DOHH2 (cell line): ENCODE data around the gene ACSF3.

ENCODE experiments used
- H3F3A ChIP-seq: fragments of 200-600 bp; sonication (generic), shearing (Covaris generic); 2 replicates; pipeline ENCODE4 v1.6.0; 2016; ENCODE audit warnings: antibody characterized with exemption, mild to moderate bottlenecking; ENCODE audit not compliant: control insufficient read depth, insufficient read depth
- H3K27ac ChIP-seq: fragments of 200-600 bp; sonication (generic); 2 replicates; pipeline ENCODE4 v1.5.1; 2014; ENCODE audit warnings: low read depth, mild to moderate bottlenecking, low read length, moderate library complexity
- H3K27me3 ChIP-seq: fragments of 200-600 bp; sonication (generic); 2 replicates; pipeline ENCODE4 v1.6.1; 2014; ENCODE audit warnings: mild to moderate bottlenecking, low read length, mixed read lengths; ENCODE audit not compliant: control insufficient read depth
- H3K36me3 ChIP-seq: fragments of 200-600 bp; sonication (generic); 2 replicates; pipeline ENCODE4 v1.6.1; 2014; ENCODE audit warnings: mild to moderate bottlenecking, low read length, moderate library complexity, mixed read lengths; ENCODE audit not compliant: control insufficient read depth
- H3K4me1 ChIP-seq: fragments of 200-600 bp; sonication (generic); 2 replicates; pipeline ENCODE4 v1.6.1; 2014; ENCODE audit warnings: mild to moderate bottlenecking, low read length, mixed read lengths; ENCODE audit not compliant: control insufficient read depth
- H3K4me2 ChIP-seq: fragments of 200-600 bp; sonication (generic); 2 replicates; pipeline ENCODE4 v1.6.0; 2014; ENCODE audit warnings: mild to moderate bottlenecking, low read length, moderate library complexity
- H3K4me3 ChIP-seq: fragments of 200-600 bp; sonication (generic); 2 replicates; pipeline ENCODE4 v1.5.1; 2014; ENCODE audit warnings: mild to moderate bottlenecking, low read length, mixed read lengths
- H3K79me2 ChIP-seq: fragments of 200-600 bp; sonication (generic); 2 replicates; pipeline ENCODE4 v1.6.1; 2014; ENCODE audit warnings: mild to moderate bottlenecking, low read length, mixed read lengths; ENCODE audit not compliant: control insufficient read depth
- H3K9me2 ChIP-seq: fragments of 200-600 bp; sonication (generic); replicated peaks from 2 replicates; pipeline ENCODE4 v1.6.1; 2014; ENCODE audit warnings: mild to moderate bottlenecking, low read length, mixed read lengths; ENCODE audit not compliant: control insufficient read depth
- H3K9me3 ChIP-seq: fragments of 200-600 bp; sonication (generic); 2 replicates; pipeline ENCODE4 v1.6.1; 2014; ENCODE audit warnings: antibody characterized with exemption, low read length, mixed read lengths; ENCODE audit not compliant: control insufficient read depth, insufficient read depth
- H4K20me1 ChIP-seq: fragments of 200-600 bp; sonication (generic); 2 replicates; pipeline ENCODE4 v1.6.0; 2014; ENCODE audit warnings: low read depth, mild to moderate bottlenecking, antibody characterized with exemption, low read length, moderate library complexity; ENCODE audit not compliant: control insufficient read depth, insufficient read depth
- CTCF ChIP-seq: fragments of 200-600 bp; sonication (generic); IDR thresholded peaks from one replicate; pipeline ENCODE4 v1.5.1; 2014; ENCODE audit warnings: antibody characterized with exemption, mild to moderate bottlenecking, low read depth, low read length; ENCODE audit not compliant: poor library complexity, severe bottlenecking
- EZH2phosphoT487 ChIP-seq: fragments of 200-600 bp; sonication (generic); IDR thresholded peaks from 2 replicates; pipeline ENCODE4 v1.6.1; 2017; ENCODE audit warnings: borderline replicate concordance, mild to moderate bottlenecking, antibody characterized with exemption, low read length, moderate library complexity, mixed read lengths

Gene ACSF3

GRCh38 chr16:89085755-89086154 lies 7.9 kb upstream of the ACSF3 start:
- H3K27me3 ChIP-seq: peaks cover 18% of the 10 kb centered on the region
- no peaks in the 10 kb centered on the region for H3K79me2 ChIP-seq
- H3K9me2 ChIP-seq: no peaks in the 10 kb centered on the region
- H3K9me3 ChIP-seq: no peaks in the 10 kb centered on the region
- H3K27ac ChIP-seq: no peak overlapping the region
- no peaks in the 10 kb centered on the region for H3K36me3 ChIP-seq
- no peaks in the 10 kb centered on the region for H3F3A ChIP-seq
- H4K20me1 ChIP-seq: no peaks in the 10 kb centered on the region
- H3K4me2 ChIP-seq: no peak overlapping the region
- H3K4me1 ChIP-seq: peaks cover 10% of the 10 kb centered on the region
- TF ChIP-seq EZH2phosphoT487 (no peak), CTCF (no peak)
- H3K4me3 ChIP-seq: no peak overlapping the region

GRCh38 chr16:89087922-89088497 lies 5.6 kb upstream of the ACSF3 start:
- Histone ChIP-seq H3K9me3 (no peaks in the 10 kb centered on the region), H3K9me2 (no peaks in the 10 kb centered on the region), H3K4me3 (no peak overlapping the region), H3F3A (0 out of 2 replicates have a peak, but pooled peaks cover 2% of the 10 kb centered on the region), H3K4me2 (no peak overlapping the region), H3K27me3 (peaks cover 36% of the 10 kb centered on the region), H3K27ac (no peak overlapping the region), H3K36me3 (no peaks in the 10 kb centered on the region), H3K79me2 (no peaks in the 10 kb centered on the region), H3K4me1 (peaks cover 23% of the 10 kb centered on the region), H4K20me1 (no peaks in the 10 kb centered on the region)
- TF ChIP-seq CTCF: no peak
- no peak for TF ChIP-seq EZH2phosphoT487

- Histone ChIP-seq H3K4me2 (no peak overlapping the region), H3K9me3 (no peaks in the 10 kb centered on the region), H3K9me2 (no peaks in the 10 kb centered on the region), H3K27ac (no peak overlapping the region), H3K36me3 (peaks cover 2% of the 10 kb centered on the region), H3K79me2 (peaks cover 3% of the 10 kb centered on the region), H3K4me1 (peaks cover 25% of the 10 kb centered on the region), H3K4me3 (no peak overlapping the region), H3K27me3 (peaks cover 36% of the 10 kb centered on the region), H3F3A (peaks cover 3% of the 10 kb centered on the region), H4K20me1 (no peaks in the 10 kb centered on the region)
- TF ChIP-seq CTCF (no peak), EZH2phosphoT487 (no peak)
Observed at GRCh38 chr16:89089120-89089519, 4.5 kb upstream of the ACSF3 start.
